ENCODE data around the gene DUSP9. TPM values are rescaled to one million over a fixed set of nuclear protein-coding genes. Genes with fewer than 3 reads are reported as not detected.
A peak's percentile ranks its signal among the peaks of the same experiment; 100 is the strongest.
"Not testable (repeated sequence)": the region's sequence is repeated elsewhere in the genome, so short reads cannot be mapped to it uniquely, and the experiment has no call there.

Gene DUSP9
- total RNA-seq, 1 experiment from 2014 or later, result 12.0 TPM

DNA sequence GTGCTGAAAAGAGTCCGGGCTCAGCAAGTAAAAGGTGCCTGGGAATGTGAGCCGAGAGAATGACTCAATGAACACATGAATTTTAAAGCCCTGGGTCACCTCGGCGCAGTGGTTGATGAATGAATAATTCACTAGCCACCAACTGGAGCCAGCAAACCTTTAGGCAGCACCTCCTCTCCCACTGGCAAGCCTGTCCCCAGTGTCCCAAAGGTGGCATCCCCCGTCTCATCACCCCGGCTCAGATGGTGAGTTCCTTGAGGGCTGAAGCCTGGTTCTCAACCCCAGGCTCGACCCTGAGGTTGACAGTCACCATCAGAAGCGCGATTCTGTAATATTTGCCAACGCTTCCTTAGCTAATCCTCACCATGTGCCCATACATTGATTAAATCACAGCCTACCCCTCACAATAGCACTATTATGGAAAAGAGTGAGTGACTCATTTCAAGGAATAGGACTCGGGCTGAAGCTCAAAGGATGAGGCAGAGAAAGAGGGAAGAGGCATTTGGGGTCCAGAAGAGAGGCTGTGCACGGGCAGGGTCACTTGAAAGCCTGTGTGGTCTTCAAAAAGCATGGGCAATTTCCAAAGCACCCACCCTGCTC, 45.4 kb upstream of the DUSP9 start:
- H3K4me3 Mint-ChIP-seq (ENCODE audit: unreplicated experiment), result peak overlapping the region; percentile 24
- no peaks in the 10 kb centered on the region for H3K4me1 ChIP-seq
- intact Hi-C loops (cut with micrococcal nuclease; ENCODE audit: unreplicated experiment), result no loop called here
- H3K36me3 Mint-ChIP-seq (ENCODE audit: insufficient read depth, unreplicated experiment), result no peaks in the 10 kb centered on the region
- no peaks in the 10 kb centered on the region for H3K27me3 ChIP-seq (replicated peaks; ENCODE audit: control insufficient read depth, insufficient read depth, low read length)
- ChIA-PET CTCF (no interaction called here), POLR2A (no interaction called here)
- H3K4me1 Mint-ChIP-seq (ENCODE audit: low read depth, unreplicated experiment), result peaks cover 6% of the 10 kb centered on the region
- no peak for DNase-seq
- no peak for TF ChIP-seq CTCF (IDR thresholded peaks at IDR 0.05; ENCODE audit: insufficient read depth in 1 of 2, low read depth in 1 of 2, low read length in 1 of 2, severe bottlenecking in 1 of 2, unreplicated experiment in 1 of 2)
- no peaks in the 10 kb centered on the region for H3K36me3 ChIP-seq (ENCODE audit: control insufficient read depth, insufficient read depth, low read length)
- no peak overlapping the region for H3K27ac Mint-ChIP-seq (ENCODE audit: unreplicated experiment)
- H3K27me3 Mint-ChIP-seq (ENCODE audit: insufficient read depth, unreplicated experiment), result no peaks in the 10 kb centered on the region
- no peaks in the 10 kb centered on the region for H3K9me3 ChIP-seq
- H3K9me3 Mint-ChIP-seq (ENCODE audit: unreplicated experiment), result no peaks in the 10 kb centered on the region
- BruUV-seq (replicated peaks), result no TSS peak
- no peak overlapping the region for H3K4me3 ChIP-seq (ENCODE audit: low read depth, low read length)

GRCh38 chrX:153602601-153603000, 44.4 kb upstream of the DUSP9 start:
- POLR2A ChIA-PET, result no interaction called here

GRCh38 chrX:153603131-153603656, 43.8 kb upstream of the DUSP9 start:
- DNase-seq, result no peak
- H3K4me1 ChIP-seq, result no peaks in the 10 kb centered on the region
- H3K4me3 ChIP-seq (ENCODE audit: low read depth, low read length), result no peak overlapping the region
- no TSS peak for BruUV-seq (replicated peaks)
- no peaks in the 10 kb centered on the region for H3K27me3 Mint-ChIP-seq (ENCODE audit: insufficient read depth, unreplicated experiment)
- ChIA-PET POLR2A (no interaction called here), CTCF (interaction anchor here (0.6 kb wide), 1 partner anchor 102 kb away, joined by 3 read pairs; no protein-coding TSS in a partner anchor)
- H3K27ac Mint-ChIP-seq (ENCODE audit: unreplicated experiment), result no peak overlapping the region
- H3K4me1 Mint-ChIP-seq (ENCODE audit: low read depth, unreplicated experiment), result peaks cover 6% of the 10 kb centered on the region
- no peak overlapping the region for H3K4me3 Mint-ChIP-seq (ENCODE audit: unreplicated experiment)
- TF ChIP-seq CTCF (IDR thresholded peaks at IDR 0.05; ENCODE audit: insufficient read depth in 1 of 2, low read depth in 1 of 2, low read length in 1 of 2, severe bottlenecking in 1 of 2, unreplicated experiment in 1 of 2), result no peak
- H3K36me3 ChIP-seq (ENCODE audit: control insufficient read depth, insufficient read depth, low read length), result no peaks in the 10 kb centered on the region
- H3K9me3 Mint-ChIP-seq (ENCODE audit: unreplicated experiment), result no peaks in the 10 kb centered on the region
- intact Hi-C loops (cut with micrococcal nuclease; ENCODE audit: unreplicated experiment), result no loop called here
- no peaks in the 10 kb centered on the region for H3K36me3 Mint-ChIP-seq (ENCODE audit: insufficient read depth, unreplicated experiment)
- H3K9me3 ChIP-seq, result no peaks in the 10 kb centered on the region
- H3K27me3 ChIP-seq (replicated peaks; ENCODE audit: control insufficient read depth, insufficient read depth, low read length), result no peaks in the 10 kb centered on the region

More at GRCh38 chrX:153602601-153603000, 44.4 kb upstream of the DUSP9 start:
- DNase-seq, result no peak
- Histone ChIP-seq H3K4me3 (ENCODE audit: low read depth, low read length) (no peak overlapping the region), H3K4me1 (no peaks in the 10 kb centered on the region), H3K36me3 (ENCODE audit: control insufficient read depth, insufficient read depth, low read length) (no peaks in the 10 kb centered on the region), H3K27me3 (replicated peaks; ENCODE audit: control insufficient read depth, insufficient read depth, low read length) (no peaks in the 10 kb centered on the region), H3K9me3 (no peaks in the 10 kb centered on the region)
- Mint-ChIP-seq H3K4me3 (ENCODE audit: unreplicated experiment) (no peak overlapping the region), H3K36me3 (ENCODE audit: insufficient read depth, unreplicated experiment) (no peaks in the 10 kb centered on the region), H3K9me3 (ENCODE audit: unreplicated experiment) (no peaks in the 10 kb centered on the region), H3K27me3 (ENCODE audit: insufficient read depth, unreplicated experiment) (no peaks in the 10 kb centered on the region), H3K4me1 (ENCODE audit: low read depth, unreplicated experiment) (peaks cover 6% of the 10 kb centered on the region), H3K27ac (ENCODE audit: unreplicated experiment) (no peak overlapping the region)
- CTCF ChIA-PET, result no interaction called here
- TF ChIP-seq CTCF (IDR thresholded peaks at IDR 0.05; ENCODE audit: insufficient read depth in 1 of 2, low read depth in 1 of 2, low read length in 1 of 2, severe bottlenecking in 1 of 2, unreplicated experiment in 1 of 2), result no peak
- intact Hi-C loops (cut with micrococcal nuclease; ENCODE audit: unreplicated experiment), result no loop called here
- BruUV-seq (replicated peaks), result no TSS peak

DNA sequence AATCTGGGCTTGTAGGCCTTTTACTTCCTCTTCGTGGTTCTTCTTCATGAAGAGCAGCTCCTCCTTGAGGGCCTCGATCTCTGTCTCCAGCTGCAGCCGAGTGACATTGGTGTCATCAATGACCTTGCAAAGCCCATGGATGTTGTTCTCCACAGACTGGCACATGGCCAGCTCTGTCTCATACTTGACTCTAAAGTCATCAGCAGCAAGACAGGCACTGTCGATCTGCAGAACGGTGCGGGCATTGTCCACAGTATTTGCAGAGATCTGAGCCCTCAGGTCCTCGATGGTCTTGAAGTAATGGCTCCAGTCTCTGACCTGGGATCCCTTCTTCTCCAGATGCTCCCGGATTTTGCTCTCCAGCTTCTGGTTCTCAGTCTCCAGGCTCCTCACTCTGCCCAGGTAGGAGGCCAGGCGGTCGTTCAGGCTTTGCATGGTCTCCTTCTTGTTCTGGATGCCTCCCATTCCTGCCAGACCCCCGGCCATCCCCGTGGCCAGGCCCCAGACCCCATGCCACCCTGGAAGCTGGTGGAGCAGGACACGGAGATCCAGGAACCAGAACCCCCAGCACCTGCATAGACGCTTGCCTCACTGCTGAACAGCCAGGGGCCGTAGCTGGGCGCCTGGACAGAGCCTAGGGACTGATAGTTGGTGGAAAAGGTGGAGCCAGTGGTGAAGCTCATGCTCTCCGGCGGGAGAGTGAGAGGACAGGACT, 42.2 kb upstream of the DUSP9 start:
- POLR2A ChIA-PET; H3K4me1 Mint-ChIP-seq (ENCODE audit: low read depth, unreplicated experiment); H3K27me3 Mint-ChIP-seq (ENCODE audit: insufficient read depth, unreplicated experiment); H3K9me3 ChIP-seq; H3K9me3 Mint-ChIP-seq (ENCODE audit: unreplicated experiment); BruUV-seq (replicated peaks); H3K27me3 ChIP-seq (replicated peaks; ENCODE audit: control insufficient read depth, insufficient read depth, low read length); H3K27ac Mint-ChIP-seq (ENCODE audit: unreplicated experiment); H3K36me3 Mint-ChIP-seq (ENCODE audit: insufficient read depth, unreplicated experiment); H3K4me3 ChIP-seq (ENCODE audit: low read depth, low read length); H3K4me1 ChIP-seq; intact Hi-C loops (cut with micrococcal nuclease; ENCODE audit: unreplicated experiment); DNase-seq; H3K36me3 ChIP-seq (ENCODE audit: control insufficient read depth, insufficient read depth, low read length); H3K4me3 Mint-ChIP-seq (ENCODE audit: unreplicated experiment): not testable (repeated sequence)
- CTCF ChIA-PET, result interaction anchor here (1.8 kb wide), 1 partner anchor 63 kb away, joined by 6 read pairs; no protein-coding TSS in a partner anchor
